NK-92 treated with Interleukin-12 subunit alpha and Interleukin-12 subunit beta, amount 100 ng/mL, for 24 hours (cell line): ENCODE data around the gene VASH1.

Experiments
- DNase-seq: peaks from one replicate; lab custom pipeline; 2025; lab: John Stamatoyannopoulos, UW

Gene VASH1

DNA sequence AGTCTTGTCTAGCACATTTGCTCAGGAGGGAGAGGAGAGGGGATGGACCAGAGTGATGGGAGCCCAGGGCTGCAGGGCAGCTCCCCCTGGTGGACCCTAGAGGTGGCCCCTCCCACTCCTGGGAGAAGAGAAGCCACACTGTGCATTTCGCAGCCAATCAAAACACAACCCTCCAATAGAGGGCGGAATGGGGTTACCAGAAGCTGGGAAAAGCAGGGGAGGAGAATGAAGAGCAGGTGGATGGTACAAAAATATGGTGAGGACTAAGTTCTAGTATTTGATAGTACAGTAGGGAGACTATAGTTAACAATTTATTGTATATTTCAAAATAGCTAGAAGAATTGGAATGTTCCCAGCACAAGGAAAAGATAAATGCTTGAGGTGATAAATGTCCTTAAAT is 23.6 kb downstream of the VASH1 start:
- DNase-seq, result peak; percentile 17

DNA sequence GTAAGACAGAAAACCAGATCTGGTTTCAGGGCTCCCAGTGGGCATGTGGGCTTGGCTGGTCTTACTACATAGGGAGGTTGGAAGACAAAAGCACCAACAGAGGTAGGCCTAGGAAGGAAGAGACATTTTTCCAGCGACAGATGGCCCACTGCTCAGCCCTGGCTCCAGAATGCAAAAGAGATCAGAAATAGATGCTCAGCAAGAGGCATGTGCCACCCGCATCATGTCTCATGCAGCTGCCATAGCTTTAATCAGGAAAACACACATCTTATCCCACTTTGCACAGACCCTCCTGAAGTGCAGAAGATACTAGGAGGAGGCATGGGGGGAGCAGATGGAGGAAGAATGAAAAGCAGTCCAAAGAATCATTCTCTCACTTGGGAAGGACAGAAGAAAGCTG is 25.3 kb downstream of the VASH1 start:
- DNase-seq, result no peak

DNA sequence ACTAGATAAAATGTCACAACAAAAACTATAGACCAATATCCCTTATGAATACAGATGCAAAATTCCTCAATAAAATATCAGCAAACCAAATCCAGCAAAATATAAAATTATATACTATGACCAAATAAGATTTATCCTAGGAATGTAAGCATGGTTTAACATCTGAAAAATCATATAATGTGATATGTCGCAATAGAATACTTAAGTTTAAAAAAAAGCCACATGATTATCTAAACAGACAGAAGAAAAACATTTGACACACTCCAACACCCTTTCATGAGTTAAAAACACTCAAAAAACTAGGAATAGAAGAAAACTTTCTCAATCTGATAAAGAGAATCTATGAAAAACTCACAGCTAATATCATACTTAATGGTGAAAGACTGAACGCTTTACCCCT is 31.2 kb downstream of the VASH1 start:
- no peak for DNase-seq

DNA sequence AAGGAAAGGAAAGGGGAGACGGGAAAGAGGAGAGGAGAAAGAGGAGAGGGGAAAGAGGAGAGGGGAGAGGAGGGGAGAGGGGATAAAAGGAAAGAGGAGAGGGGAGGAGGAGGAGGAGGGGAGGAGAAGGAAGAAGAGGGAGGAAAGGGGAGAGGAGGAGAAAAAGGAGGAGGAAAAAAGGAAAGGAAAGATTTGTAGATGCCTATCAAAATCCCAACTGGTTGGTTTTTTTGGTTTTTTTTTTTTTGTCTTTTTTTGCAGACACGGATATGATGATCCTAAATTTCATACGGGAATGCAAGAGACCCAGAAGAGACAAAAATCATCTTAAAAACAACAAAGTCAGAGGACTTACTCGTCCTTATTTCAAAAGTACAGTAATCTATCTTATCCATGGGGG is 32.1 kb downstream of the VASH1 start:
- no peak for DNase-seq

GRCh38 chr14:76793956-76794355 is 32.7 kb downstream of the VASH1 start:
- no peak for DNase-seq

GRCh38 chr14:76806446-76806845 is 45.2 kb downstream of the VASH1 start:
- DNase-seq, result no peak

- no peak for DNase-seq
These were observed 46.7 kb downstream of the VASH1 start for GRCh38 chr14:76808011-76808410.

- no peak for DNase-seq
These were observed 47.7 kb downstream of the VASH1 start for GRCh38 chr14:76808990-76809389.

- no peak for DNase-seq
These were observed 49.3 kb downstream of the VASH1 start for GRCh38 chr14:76810525-76810924.

- DNase-seq, result no peak
These were observed 49.7 kb downstream of the VASH1 start for GRCh38 chr14:76810953-76811400.

DNA sequence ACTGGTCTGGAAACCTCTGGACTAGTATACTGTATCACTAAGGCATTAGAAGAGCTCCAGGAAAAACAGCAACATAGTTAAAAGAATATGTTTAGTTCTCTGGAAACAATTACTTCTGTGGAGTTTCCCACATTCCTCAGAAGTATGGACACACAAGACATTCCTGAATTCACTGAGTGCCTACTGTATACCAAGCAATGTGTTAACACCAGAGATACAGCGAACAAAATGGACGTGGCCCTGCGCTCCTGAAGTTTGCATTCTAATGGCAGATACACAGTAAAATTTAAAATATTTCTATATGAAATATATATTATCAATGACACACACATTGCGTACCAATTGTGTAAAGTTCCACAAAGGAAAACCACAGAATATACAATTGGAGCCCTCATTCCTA is 50.3 kb downstream of the VASH1 start:
- no peak for DNase-seq

- DNase-seq, result no peak
These were observed 50.8 kb downstream of the VASH1 start for GRCh38 chr14:76812093-76812421.

GRCh38 chr14:76812422-76813383 is 51.4 kb downstream of the VASH1 start, which contains the start of gene ANGEL1:
TSS of gene ANGEL1 (minus strand) at chr14:76812882. CDS start at chr14:76812827, 55 bp downstream.
- DNase-seq, result peak; percentile 95

DNA sequence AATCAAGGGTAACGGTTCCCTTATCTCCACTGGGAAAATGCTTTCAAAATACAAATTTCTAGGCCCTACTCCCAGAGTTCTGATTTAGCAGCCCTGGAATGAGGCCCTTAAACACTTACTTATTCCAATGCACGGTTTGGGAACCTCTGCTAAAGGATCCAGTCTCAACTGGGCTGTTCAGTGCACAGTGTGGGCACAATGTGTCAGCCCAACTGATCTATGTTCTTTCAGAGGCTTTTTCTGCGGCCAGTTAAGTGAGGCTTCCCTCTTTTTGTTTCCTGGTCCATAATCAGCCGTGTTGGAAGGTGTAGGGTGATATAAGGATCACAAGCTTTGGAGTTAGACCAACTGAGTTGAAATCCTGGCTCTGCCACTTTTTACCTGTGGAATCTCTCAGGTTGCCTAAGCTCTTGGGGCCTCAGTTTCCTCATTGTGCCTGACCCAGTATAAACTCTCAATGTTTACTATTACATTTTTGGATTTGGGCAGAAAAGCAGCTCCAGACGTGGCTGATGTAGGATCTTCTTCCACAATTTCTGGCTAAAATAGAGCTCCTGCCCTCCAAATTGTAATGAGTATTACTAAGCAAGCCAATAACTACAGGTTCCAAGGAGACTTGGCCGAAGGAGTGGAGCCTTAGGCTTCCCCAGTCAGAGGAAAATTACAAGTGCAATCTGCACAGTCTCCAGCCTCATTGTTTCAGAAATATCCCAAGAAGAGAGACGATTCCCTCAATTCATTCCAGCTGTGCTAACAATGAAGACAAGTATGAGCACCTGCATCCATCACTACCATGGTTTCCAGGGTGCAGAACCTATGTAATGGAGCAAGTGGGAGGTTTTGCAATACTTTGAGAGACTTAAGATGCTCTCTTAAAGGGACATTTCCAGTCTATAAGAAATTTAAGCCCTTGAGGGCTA is 53.7 kb downstream of the VASH1 start:
- no peak for DNase-seq

DNA sequence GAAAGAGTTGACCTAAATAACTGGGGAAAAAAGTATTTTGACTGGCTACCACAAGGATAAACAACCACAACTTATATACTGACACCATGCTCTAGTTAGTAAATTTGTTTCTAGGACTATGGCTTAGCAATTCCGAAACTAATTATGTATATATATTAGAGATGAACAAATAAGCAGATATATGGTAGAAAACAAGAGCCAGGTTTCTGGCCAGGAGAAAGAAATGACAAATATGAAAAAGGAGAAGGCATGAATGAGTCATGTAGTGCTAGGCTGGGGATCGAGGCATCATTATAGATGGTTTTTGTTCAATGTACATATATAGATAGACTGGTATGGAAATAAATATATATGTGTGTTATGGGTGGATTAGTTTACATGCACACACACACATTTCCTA is 59.4 kb downstream of the VASH1 start:
- no peak for DNase-seq

DNA sequence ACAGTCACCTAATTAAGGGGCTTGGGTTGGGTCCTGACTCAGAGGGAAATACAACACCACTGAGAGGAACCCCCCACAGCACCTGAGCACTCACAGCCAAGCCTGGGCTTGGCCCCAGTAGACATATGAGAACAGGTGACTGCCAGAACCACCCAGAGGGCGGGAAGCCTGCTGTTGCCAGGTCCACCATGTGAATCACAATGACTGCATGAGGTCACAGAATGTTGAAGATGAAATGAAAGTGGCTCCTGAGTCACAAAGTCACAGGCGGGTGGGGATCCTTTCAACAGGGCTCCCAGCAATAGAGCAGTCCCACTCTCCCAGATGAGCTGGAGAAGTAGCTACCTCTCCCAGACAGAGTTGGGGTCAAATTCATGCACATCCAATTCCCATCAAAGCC is 64.9 kb downstream of the VASH1 start, which contains the start of gene LRRC74A:
Gene LRRC74A, plus strand, starts transcription at position 287 of the 400 bp plus-strand sequence. CDS start 290 bp downstream, outside the sequence.
- no peak for DNase-seq

- no peak for DNase-seq
These were observed 66.5 kb downstream of the VASH1 start for GRCh38 chr14:76827696-76828296.

DNA sequence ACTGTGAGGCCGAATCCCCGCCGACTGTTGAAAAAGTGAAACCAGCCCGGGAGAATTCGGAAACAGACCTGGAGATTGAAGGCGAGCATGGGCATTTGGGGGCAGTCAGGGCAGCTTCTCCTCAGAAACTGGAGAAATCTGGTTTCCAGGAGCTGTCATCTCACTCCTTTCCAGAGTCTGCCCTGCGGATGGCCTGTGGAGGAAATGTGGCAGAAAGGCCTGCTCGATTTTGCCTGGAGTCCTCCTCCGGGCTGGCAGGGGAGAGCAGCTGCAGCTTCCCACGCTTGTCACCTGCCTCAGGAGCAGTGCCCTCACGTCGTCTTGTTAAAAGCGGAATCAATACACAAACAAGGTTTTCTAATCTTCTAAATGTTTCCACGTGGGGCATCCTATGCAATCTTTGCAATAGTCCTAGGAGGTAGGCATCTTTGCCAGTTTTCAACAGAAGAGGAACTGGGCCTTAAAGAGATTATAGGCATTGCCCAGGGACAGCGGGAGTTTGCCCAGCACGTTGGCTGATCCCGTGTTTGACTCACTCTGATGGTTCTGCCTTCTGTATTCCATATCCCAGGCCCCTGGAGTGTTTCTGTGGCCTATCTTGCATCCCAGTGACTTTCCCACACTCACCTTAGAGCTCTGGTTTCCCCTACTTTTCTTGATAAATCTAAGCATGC is 67.2 kb downstream of the VASH1 start:
- DNase-seq, result no peak

- no peak for DNase-seq
These were observed 67.7 kb downstream of the VASH1 start for GRCh38 chr14:76829013-76829365.

GRCh38 chr14:76829650-76830421 is 68.6 kb downstream of the VASH1 start:
- DNase-seq, result no peak

DNA sequence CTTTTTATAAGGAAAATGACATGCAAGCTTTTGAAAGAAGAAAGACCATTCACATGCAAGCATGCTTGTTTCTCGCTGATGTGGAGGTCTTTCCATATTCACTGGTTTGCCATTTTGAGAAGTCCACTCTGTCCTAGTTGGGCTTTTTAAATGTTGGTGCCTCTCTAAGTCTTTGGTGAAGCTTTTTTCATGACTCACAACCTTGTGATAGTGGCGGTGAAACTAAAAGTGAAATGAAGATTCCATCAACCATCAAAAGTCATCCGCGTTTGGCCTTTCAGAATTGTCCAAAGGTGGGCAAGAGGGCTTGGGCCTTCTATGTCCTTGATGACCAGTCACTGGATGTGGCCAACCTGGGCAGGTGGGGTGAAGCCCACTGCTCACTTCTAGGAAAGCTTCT is 69.3 kb downstream of the VASH1 start:
- no peak for DNase-seq
